Amygdala (tissue), 56 donors: ENCODE measurements around the gene PPL.
A peak's percentile ranks its signal among the peaks of the same experiment; 100 is the strongest.

Source experiments
- DNase-seq, 56 donors: peaks; one replicate each; lab custom pipeline; 2025; lab: John Stamatoyannopoulos, UW

The PPL gene

GRCh38 chr16:4870138-4870671, 66.7 kb downstream of the PPL start:
- DNase-seq = peak in 8 of 56 donors; percentile 7 to 63 (median 29)

GRCh38 chr16:4869147-4869805, 67.7 kb downstream of the PPL start:
- DNase-seq = peak in 1 of 56 donors; percentile 8

- DNase-seq = no peak
Measured at GRCh38 chr16:4868535-4868934, 68.4 kb downstream of the PPL start.

DNA sequence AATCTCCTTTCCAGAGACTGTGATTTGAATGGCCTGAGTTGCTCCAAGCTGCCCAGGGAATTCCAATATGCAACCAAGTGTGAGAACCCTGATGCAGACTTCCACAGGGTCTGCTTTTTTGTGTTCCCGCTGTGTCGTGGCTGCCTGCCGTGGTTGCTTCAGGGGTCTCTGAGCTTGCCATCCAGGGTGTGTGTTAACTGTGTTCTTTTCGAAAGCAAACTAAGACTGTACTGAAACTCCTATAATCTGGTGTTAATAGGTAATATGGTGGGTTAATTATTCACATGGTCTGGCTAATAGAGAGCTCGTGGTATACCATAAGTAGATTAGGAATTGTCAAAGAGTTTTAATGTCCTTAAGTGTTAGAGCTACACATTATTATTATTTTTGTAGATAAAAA, 68.9 kb downstream of the PPL start:
- no peak for DNase-seq

- no peak for DNase-seq
Measured at GRCh38 chr16:4866586-4866985, 70.4 kb downstream of the PPL start.

DNA sequence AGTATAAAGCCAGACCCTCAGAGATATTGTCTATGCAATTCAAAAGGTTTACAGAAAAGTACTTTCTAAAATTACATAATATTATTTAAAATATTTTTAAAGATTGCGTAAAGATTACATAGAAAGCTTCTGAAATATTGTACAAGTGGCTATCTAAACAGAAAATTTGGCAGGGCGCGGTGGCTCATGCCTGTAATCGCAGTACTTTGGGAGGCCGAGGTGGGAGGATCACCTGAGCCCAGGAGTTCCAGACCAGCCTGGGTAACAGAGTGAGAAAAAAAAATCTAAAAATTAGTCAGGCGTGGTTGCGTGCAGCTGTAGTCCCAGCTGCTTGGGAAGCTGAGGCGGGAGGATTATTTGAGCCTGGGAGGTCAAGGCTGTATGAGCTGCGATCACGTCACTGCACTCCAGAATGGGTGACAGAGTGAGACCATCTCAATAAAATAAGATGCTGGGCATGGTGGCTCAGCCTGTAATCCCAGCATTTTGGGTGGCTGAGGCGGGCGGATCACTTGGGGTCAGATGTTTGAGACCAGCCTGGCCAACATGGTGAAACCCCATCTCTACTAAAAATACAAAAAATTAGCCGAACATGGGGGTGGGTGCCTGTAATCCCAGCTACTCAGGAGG, 71.6 kb downstream of the PPL start:
- no peak for DNase-seq

GRCh38 chr16:4864728-4865127, 72.2 kb downstream of the PPL start:
- DNase-seq = no peak

DNA sequence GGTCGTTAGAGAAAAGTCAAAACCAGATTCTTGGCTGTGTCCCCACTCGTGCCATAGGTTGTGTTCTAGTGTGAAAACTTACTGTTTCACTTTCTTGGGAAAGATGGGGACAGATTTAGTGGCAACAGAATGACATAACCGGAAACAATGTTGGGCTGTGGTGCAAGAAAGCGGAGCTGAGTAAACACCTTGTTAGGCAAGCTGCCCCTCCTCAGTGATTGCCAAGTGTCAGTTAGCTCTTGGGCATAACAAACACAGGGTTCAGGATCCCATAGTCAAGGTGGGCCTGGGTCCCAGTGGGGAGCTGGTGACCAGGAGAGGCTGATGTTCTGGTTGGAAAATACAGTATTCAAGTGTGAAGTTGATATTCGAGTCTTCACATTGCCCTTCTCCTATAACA, 74.3 kb downstream of the PPL start:
- no peak for DNase-seq

- DNase-seq = no peak
Measured at GRCh38 chr16:4860727-4861342, 76.1 kb downstream of the PPL start.

DNA sequence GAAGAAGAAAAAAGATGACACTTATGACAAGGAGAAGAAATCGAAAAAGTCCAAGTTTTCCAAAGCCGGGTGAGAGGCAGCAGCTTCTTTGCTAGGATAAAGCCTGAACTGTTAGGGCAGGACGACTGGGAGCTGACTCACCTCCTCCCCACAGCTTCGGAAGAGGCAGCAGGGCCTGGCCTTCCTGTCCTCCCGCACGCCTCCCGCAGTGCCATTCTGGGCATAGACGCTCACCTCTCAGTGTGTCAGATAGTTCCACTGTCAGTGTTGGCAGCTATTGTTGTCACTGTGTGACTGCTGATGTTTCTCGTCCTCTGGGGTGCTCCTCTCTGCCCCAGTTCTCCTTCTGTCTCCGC, 77.1 kb downstream of the PPL start:
- no peak for DNase-seq

- no peak for DNase-seq
Measured at GRCh38 chr16:4859190-4859899, 77.6 kb downstream of the PPL start.

DNA sequence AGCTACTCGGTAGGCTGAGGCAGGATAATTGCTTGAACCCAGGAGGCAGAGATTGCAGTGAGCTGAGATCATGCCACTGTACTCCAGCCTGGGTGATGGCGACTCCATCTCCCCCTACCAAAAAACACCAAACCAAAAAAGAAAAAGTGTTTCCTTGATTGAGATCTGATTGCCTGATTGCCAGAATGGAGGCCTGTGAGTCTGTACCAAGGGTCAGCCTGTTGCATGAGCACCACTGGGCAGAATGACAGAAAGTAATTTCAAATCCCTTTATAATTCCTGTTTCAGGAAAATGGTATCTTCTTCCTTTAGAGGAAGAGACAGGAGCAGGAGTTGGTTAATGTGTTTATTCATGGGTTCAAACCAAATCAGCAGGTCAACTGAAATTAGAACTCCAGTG, 81.1 kb downstream of the PPL start:
- no peak for DNase-seq

- no peak for DNase-seq
Measured at GRCh38 chr16:4855371-4855770, 81.6 kb downstream of the PPL start.

GRCh38 chr16:4852221-4852872, 84.6 kb downstream of the PPL start:
- DNase-seq = no peak

GRCh38 chr16:4850211-4850610, 86.7 kb downstream of the PPL start:
- DNase-seq = no peak

GRCh38 chr16:4847774-4848587, 89.0 kb downstream of the PPL start:
- peak in 10 of 56 donors; percentile 3 to 38 (median 19) for DNase-seq

DNA sequence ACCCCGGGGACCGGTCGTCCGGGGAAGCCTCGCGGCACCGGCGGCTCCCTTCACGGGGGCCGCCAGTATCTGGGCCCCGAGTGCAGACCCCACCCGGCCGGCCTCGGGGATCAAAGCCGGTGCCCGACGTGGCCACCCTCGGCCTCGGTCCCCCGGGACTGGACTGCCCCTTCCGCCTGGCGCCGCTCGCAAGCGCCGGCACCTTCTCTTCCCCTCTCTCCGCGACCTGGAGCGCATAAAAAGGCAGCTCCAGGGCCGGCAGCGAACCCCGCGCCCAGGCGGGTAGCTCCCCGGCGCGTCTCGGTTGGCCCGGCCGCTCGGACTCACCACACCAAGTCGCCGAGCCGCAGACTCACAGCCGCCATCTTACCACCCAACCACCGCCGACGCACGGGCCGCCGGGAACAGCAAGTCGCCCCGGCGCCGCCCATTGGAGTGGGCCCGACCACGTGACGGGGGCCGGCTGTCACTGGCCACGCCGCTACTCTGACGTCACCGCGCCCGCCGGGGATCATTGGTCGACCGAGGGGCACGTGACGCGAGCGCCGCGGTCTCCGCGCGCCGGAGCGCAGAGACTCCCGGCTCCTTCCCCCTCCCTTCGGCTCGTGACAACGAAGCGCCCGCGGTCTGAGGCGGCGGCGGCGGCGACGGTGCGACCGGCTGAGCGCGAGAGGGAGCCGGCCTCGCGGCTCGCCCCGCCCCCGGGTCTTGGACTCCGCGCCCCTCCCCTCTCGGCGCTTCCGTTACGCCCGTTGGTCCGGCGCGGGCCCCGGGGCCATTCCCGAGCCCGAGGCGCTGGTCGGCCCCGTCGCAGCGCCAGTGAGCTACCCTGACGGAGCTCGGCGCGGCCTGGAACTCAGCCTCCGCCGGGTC, 89.8 kb downstream of the PPL start, which contains the start of the genes GLYR1 and UBN1:
Gene GLYR1, minus strand, starts transcription at position 388 of the 873 bp plus-strand sequence. Its CDS starts 23 bp downstream, at position 365.
Gene UBN1, plus strand, starts transcription at position 581 of the 873 bp plus-strand sequence. CDS start 5,437 bp downstream, outside the sequence.
- DNase-seq = peak; percentile 68 to 99 (median 95)

DNA sequence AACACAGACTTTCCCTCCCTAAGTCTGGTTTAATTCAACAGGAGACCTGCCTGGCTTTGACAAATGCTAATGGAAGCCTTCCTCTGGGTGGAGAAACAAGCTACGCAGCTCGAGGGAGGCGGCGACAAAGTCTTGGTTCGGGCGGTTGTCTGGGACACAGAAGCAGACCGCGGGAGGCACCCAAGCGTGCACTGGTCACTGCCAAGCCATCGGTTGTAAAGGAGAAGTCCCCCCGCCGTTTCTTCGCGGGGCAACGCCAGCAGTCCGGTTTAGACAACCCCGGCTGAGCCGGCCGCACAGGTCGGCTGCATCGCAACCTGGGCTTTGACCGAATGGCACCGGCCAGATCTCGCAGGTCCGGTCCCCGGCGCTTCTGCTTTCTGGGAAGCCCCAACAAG, 90.4 kb downstream of the PPL start:
- DNase-seq = peak in 33 of 56 donors; percentile 5 to 67 (median 38)
